Transverse colon (tissue), 3 donors: Measurements from ENCODE around the gene GNAT1.

ENCODE experiments used
- CTCF ChIP-seq, 5 experiments: fragments of 200-600 bp in 3 of 5; fragments of 450-650 bp in 2 of 5; sonication (generic) in 3 of 5; IDR thresholded peaks; 1 replicate in 2 of 5; 2 replicates in 3 of 5; pipeline ENCODE4 v1.5.1; 2016 to 2017; ENCODE audit warnings: antibody characterized with exemption in 5 of 5, inconsistent platforms in 3 of 5, mild to moderate bottlenecking in 2 of 5, moderate library complexity in 1 of 5
- POLR2A ChIP-seq: fragments of 450-650 bp; IDR thresholded peaks from one replicate; pipeline ENCODE4 v1.6.1; 2016; ENCODE audit warnings: antibody characterized with exemption, mild to moderate bottlenecking, moderate library complexity

GRCh38 chr3:50236484-50237132, 45.2 kb downstream of the GNAT1 start:
- TF ChIP-seq CTCF (IDR thresholded peaks at IDR 0.05) (no peak), POLR2A (no peak)
